Heart left ventricle (tissue), 16 donors: ENCODE measurements around the gene KLHL22. TPM values are rescaled to one million over a fixed set of nuclear protein-coding genes. Genes with fewer than 3 reads are reported as not detected.

ENCODE experiments used
- ATAC-seq, 4 donors: fragments of 200-7000 bp; cut with Tn5 transposase; one replicate each; pipeline ENCODE4 v1.9.1; 2020 to 2022; ENCODE audit warnings: moderate library complexity in 4 of 4, mild to moderate bottlenecking in 3 of 4, moderate number of reproducible peaks in 1 of 4
- DNase-seq, 5 donors: peaks; one replicate each; pipeline ENCODE4 v3.0.0-alpha.2; 2020
- H3K27ac ChIP-seq, 12 donors: fragments of 200-600 bp; sonication (generic) in 4 of 12; one replicate each; pipeline versions ENCODE4 v1.5.0 to v1.8.0; 2016 to 2022; ENCODE audit warnings: mild to moderate bottlenecking in 2 of 12
- H3K27me3 ChIP-seq, 9 donors: fragments of 200-600 bp; sonication (generic) in 2 of 9; one replicate each; pipeline versions ENCODE4 v1.5.1 to v1.8.0; 2016 to 2022; ENCODE audit warnings: mild to moderate bottlenecking in 3 of 9
- H3K36me3 ChIP-seq, 9 donors: fragments of 200-600 bp; sonication (generic) in 2 of 9; one replicate each; pipeline versions ENCODE4 v1.5.0 to v1.8.0; 2018 to 2022; ENCODE audit warnings: mild to moderate bottlenecking in 2 of 9
- H3K4me1 ChIP-seq, 12 donors: fragments of 200-600 bp; sonication (generic) in 4 of 12; one replicate each; pipeline versions ENCODE4 v1.5.0 to v1.8.0; 2016 to 2022; ENCODE audit warnings: mild to moderate bottlenecking in 3 of 12
- H3K4me3 ChIP-seq, 12 donors: fragments of 200-600 bp; sonication (generic) in 4 of 12; one replicate each; pipeline versions ENCODE4 v1.5.0 to v1.8.0; 2017 to 2022; ENCODE audit warnings: mild to moderate bottlenecking in 9 of 12, moderate library complexity in 4 of 12
- H3K9me3 ChIP-seq, 12 donors: fragments of 200-600 bp; sonication (generic) in 4 of 12; one replicate each; pipeline versions ENCODE4 v1.5.0 to v1.8.0; 2016 to 2022; ENCODE audit warnings: mild to moderate bottlenecking in 1 of 12
- CTCF ChIP-seq, 12 donors: fragments of 200-600 bp; sonication (generic) in 4 of 12; IDR thresholded peaks; one replicate each; pipeline versions ENCODE4 v1.5.0 to v1.8.0; 2018 to 2022; ENCODE audit warnings: antibody characterized with exemption in 12 of 12, mild to moderate bottlenecking in 5 of 12
- POLR2A ChIP-seq, 2 donors: fragments of 450-650 bp; IDR thresholded peaks; one replicate each; pipeline ENCODE4 v1.6.1; 2017; ENCODE audit warnings: antibody characterized with exemption in 2 of 2, mild to moderate bottlenecking in 2 of 2, moderate library complexity in 2 of 2
- WGBS, 4 donors: extraction: QIAGEN DNeasy Blood & Tissue Kit in 2 of 4; methylation state at CpG; one replicate each; pipeline versions ENCODE4 v1.1.5 to v1.1.7; 2013 to 2018; 5-methylcytosine and 5-hydroxymethylcytosine counted together
- intact Hi-C, 10 donors: fragments of 100-400 bp; cut with DNase I; formaldehyde crosslinking; loops; one replicate each; pipeline versions ENCODE4 v1.11.1 to v1.14.2; 2022
- polyA plus RNA-seq, 2 donors: library from polyadenylated mRNA; stranded (reverse); fragments of 200-250 nt; gene quantifications; one replicate each; pipeline ENCODE4 v1.2.3, GENCODE V29; 2013
- total RNA-seq, 9 donors: library from RNA; depleted of rRNA in 2 of 9; stranded (reverse); fragments of >200 nt in 2 of 9; fragmentation: NEBNext Ultra II Directional in 3 of 9; extraction: Animal tissue kit (Norgen Biotek cat#: 25700) in 3 of 9; gene quantifications; one replicate each; pipeline versions ENCODE4 v1.1.0 to v1.2.4, GENCODE V29; 2016 to 2023
- donor health status: ischemic (EF 13 %, LVEDD 7.1; RV severe dilation, severe dysfunction).
- donor health status: healthy with polysubstance abuse.
- donor health status: DM: no; HTN: yes; CAD: no.
- donor health status: DM: no; HTN: no; CAD: no.
- donor health status: ischemic (EF 25% LVEDD 6.9; RV normal size, moderate dysfunction).
- donor health status: ischemic (EF 25% LVEDD 5.7; RV mildly dilated, moderate dysfunction).
- donor health status: healthy.
- donor health status: DM: yes; HTN: yes; CAD: no.
- donor health status: ischemic (EF 35%, LVEDD 5.7; RV mildly dilated, moderate dysfunction).
- donor health status: nonischemic (EF 11% LVEDD 7.7; RV severe dilation, severe dysfunction).
- donor health status: DM: yes; HTN: yes; CAD: no.
- donor health status: PGD.
- donor health status: ischemic (EF 29% LVEDD 5.4; RV normal size, mild dysfunction).
- donor health status: nonischemic (EF 23%, LVEDD 6.1; RV moderate dilation, normal function).

The KLHL22 gene
- total and polyA plus RNA-seq, 11 donors: 10.2 to 23.6 (median 16.8) TPM

GRCh38 chr22:20434773-20435172 is 60.8 kb downstream of the KLHL22 start:
- ATAC-seq: no peak
- WGBS, 4 donors: 91 to 98% (median 95%) methylated on average over 3 of the region's 3 CpGs
- Histone ChIP-seq H3K4me3 (no peak overlapping the region), H3K27ac (no peak overlapping the region), H3K4me1 (peaks cover 0 to 60% (median 24%) of the 10 kb centered on the region in 12 donors), H3K36me3 (peaks cover 0 to 9% (median 0%) of the 10 kb centered on the region in 9 donors), H3K27me3 (peaks cover 0 to 54% (median 5%) of the 10 kb centered on the region in 9 donors), H3K9me3 (no peaks in the 10 kb centered on the region)
- DNase-seq: peak in 2 of 5 donors; percentile 10 to 17
- no peak for TF ChIP-seq CTCF (IDR thresholded peaks at IDR 0.05)
- no peak for TF ChIP-seq POLR2A (IDR thresholded peaks at IDR 0.05)
- intact Hi-C loops: no loop called here

- no peak for TF ChIP-seq CTCF (IDR thresholded peaks at IDR 0.05)
- no peak for TF ChIP-seq POLR2A (IDR thresholded peaks at IDR 0.05)
- whole genome bisulfite sequencing, 4 donors: 91 to 92% (median 92%) methylated on average over 12 of the region's 12 CpGs
- Histone ChIP-seq H3K27me3 (peaks cover 0 to 55% (median 5%) of the 10 kb centered on the region in 9 donors), H3K4me3 (no peak overlapping the region), H3K27ac (no peak overlapping the region), H3K4me1 (peaks cover 0 to 60% (median 24%) of the 10 kb centered on the region in 12 donors), H3K9me3 (no peaks in the 10 kb centered on the region), H3K36me3 (peaks cover 0 to 13% (median 0%) of the 10 kb centered on the region in 9 donors)
- peak in 1 of 5 donors; percentile 30 for DNase-seq
- ATAC-seq: no peak
- intact Hi-C loops: no loop called here
Measured at GRCh38 chr22:20434264-20434751, 61.3 kb downstream of the KLHL22 start.

GRCh38 chr22:20433686-20434241 is 61.8 kb downstream of the KLHL22 start:
- no peaks in the 10 kb centered on the region for H3K9me3 ChIP-seq
- H3K27me3 ChIP-seq: peaks cover 0 to 55% (median 5%) of the 10 kb centered on the region in 9 donors
- ATAC-seq (no peak), DNase-seq (peak in 1 of 5 donors; percentile 14)
- peaks cover 0 to 19% (median 5%) of the 10 kb centered on the region in 9 donors for H3K36me3 ChIP-seq
- TF ChIP-seq POLR2A (IDR thresholded peaks at IDR 0.05) (no peak), CTCF (IDR thresholded peaks at IDR 0.05) (no peak)
- no peak overlapping the region for H3K27ac ChIP-seq
- no peak overlapping the region for H3K4me3 ChIP-seq
- WGBS, 4 donors: 84 to 88% (median 87%) methylated on average over 3 to 4 of the region's 4 CpGs
- intact Hi-C loops: no loop called here
- H3K4me1 ChIP-seq: peaks cover 0 to 58% (median 19%) of the 10 kb centered on the region in 12 donors

- no peak overlapping the region for H3K4me3 ChIP-seq
Measured at GRCh38 chr22:20433191-20433590, 62.4 kb downstream of the KLHL22 start.

More at GRCh38 chr22:20433191-20433590, 62.4 kb downstream of the KLHL22 start:
- ATAC-seq (no peak), DNase-seq (peak in 1 of 5 donors; percentile 24)
- H3K4me1 ChIP-seq: peaks cover 0 to 54% (median 16%) of the 10 kb centered on the region in 12 donors
- H3K36me3 ChIP-seq: peaks cover 0 to 24% (median 8%) of the 10 kb centered on the region in 9 donors
- intact Hi-C loops: no loop called here
- 89 to 94% (median 92%) methylated on average over 11 of the region's 11 CpGs for WGBS, 4 donors
- H3K9me3 ChIP-seq: no peaks in the 10 kb centered on the region
- H3K27me3 ChIP-seq: peaks cover 0 to 53% (median 5%) of the 10 kb centered on the region in 9 donors
- no peak overlapping the region for H3K27ac ChIP-seq
- TF ChIP-seq CTCF (IDR thresholded peaks at IDR 0.05) (no peak), POLR2A (IDR thresholded peaks at IDR 0.05) (no peak)
